Neural cell (in vitro differentiated cells): ENCODE results near the gene SERPINA9.

Experiments
- EP300 ChIP-seq: fragments of 450-650 bp; conservative IDR thresholded peaks from 2 replicates; pipeline ENCODE4 v1.6.1; 2014; ENCODE audit warnings: antibody characterized with exemption, mild to moderate bottlenecking, moderate library complexity; ENCODE audit not compliant: poor library complexity, severe bottlenecking
- EZH2 ChIP-seq: fragments of 200-600, 300-800 bp; shearing (Covaris generic), sonication (generic); IDR thresholded peaks from 2 replicates; pipeline ENCODE4 v1.6.1; 2014; ENCODE audit warnings: antibody characterized with exemption, low read length, borderline replicate concordance, mild to moderate bottlenecking; ENCODE audit not compliant: insufficient read depth, poor library complexity, severe bottlenecking
- MXI1 ChIP-seq: fragments of 450-650 bp; conservative IDR thresholded peaks from 2 replicates; pipeline ENCODE4 v1.6.1; 2014; ENCODE audit warnings: antibody characterized with exemption, mild to moderate bottlenecking; ENCODE audit not compliant: poor library complexity, severe bottlenecking
- POLR2AphosphoS5 ChIP-seq: IDR thresholded peaks from 2 replicates; pipeline ENCODE4 v1.6.1; 2012
- RAD21 ChIP-seq: fragments of 450-650 bp; conservative IDR thresholded peaks from 2 replicates; pipeline ENCODE4 v1.6.1; 2014; ENCODE audit warnings: antibody characterized with exemption, mild to moderate bottlenecking, moderate library complexity
- TF ChIP-seq, protein P1 (sequence below): IDR thresholded peaks from 2 replicates; pipeline ENCODE4 v1.6.1; 2012; ENCODE audit warnings: borderline replicate concordance
- TF ChIP-seq, protein P2 (sequence below): fragments of 450-650 bp; IDR thresholded peaks from 2 replicates; pipeline ENCODE4 v1.5.1; 2014; ENCODE audit warnings: antibody characterized with exemption, mild to moderate bottlenecking, moderate library complexity; ENCODE audit not compliant: poor library complexity, severe bottlenecking

DNA sequence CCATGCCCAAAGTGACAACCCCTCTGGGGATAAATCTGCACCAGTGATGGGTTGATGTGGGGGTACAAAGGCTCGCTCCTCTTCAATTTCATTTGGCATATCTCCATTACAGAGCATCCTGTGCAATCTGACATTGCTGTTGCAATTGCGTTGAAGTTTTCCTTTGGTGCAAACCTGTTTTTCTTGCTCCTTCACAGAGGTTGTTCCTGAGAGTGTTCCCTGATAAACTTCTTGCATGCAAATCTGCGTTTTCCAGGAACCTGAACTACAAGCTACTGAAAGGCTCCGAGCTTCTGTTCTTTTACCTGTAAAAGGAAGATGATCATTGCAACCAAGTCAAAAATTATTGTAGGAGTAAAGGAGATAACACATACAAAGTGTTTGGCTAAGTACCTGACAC, 49.5 kb downstream of the SERPINA9 start:
- TF ChIP-seq EZH2 = no peak
- TF ChIP-seq, protein P1, sequence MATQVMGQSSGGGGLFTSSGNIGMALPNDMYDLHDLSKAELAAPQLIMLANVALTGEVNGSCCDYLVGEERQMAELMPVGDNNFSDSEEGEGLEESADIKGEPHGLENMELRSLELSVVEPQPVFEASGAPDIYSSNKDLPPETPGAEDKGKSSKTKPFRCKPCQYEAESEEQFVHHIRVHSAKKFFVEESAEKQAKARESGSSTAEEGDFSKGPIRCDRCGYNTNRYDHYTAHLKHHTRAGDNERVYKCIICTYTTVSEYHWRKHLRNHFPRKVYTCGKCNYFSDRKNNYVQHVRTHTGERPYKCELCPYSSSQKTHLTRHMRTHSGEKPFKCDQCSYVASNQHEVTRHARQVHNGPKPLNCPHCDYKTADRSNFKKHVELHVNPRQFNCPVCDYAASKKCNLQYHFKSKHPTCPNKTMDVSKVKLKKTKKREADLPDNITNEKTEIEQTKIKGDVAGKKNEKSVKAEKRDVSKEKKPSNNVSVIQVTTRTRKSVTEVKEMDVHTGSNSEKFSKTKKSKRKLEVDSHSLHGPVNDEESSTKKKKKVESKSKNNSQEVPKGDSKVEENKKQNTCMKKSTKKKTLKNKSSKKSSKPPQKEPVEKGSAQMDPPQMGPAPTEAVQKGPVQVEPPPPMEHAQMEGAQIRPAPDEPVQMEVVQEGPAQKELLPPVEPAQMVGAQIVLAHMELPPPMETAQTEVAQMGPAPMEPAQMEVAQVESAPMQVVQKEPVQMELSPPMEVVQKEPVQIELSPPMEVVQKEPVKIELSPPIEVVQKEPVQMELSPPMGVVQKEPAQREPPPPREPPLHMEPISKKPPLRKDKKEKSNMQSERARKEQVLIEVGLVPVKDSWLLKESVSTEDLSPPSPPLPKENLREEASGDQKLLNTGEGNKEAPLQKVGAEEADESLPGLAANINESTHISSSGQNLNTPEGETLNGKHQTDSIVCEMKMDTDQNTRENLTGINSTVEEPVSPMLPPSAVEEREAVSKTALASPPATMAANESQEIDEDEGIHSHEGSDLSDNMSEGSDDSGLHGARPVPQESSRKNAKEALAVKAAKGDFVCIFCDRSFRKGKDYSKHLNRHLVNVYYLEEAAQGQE = no peak
- no peak for TF ChIP-seq MXI1
- no peak for TF ChIP-seq RAD21
- TF ChIP-seq, protein P2, sequence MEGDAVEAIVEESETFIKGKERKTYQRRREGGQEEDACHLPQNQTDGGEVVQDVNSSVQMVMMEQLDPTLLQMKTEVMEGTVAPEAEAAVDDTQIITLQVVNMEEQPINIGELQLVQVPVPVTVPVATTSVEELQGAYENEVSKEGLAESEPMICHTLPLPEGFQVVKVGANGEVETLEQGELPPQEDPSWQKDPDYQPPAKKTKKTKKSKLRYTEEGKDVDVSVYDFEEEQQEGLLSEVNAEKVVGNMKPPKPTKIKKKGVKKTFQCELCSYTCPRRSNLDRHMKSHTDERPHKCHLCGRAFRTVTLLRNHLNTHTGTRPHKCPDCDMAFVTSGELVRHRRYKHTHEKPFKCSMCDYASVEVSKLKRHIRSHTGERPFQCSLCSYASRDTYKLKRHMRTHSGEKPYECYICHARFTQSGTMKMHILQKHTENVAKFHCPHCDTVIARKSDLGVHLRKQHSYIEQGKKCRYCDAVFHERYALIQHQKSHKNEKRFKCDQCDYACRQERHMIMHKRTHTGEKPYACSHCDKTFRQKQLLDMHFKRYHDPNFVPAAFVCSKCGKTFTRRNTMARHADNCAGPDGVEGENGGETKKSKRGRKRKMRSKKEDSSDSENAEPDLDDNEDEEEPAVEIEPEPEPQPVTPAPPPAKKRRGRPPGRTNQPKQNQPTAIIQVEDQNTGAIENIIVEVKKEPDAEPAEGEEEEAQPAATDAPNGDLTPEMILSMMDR = no peak
- no peak for TF ChIP-seq POLR2AphosphoS5
- TF ChIP-seq EP300 = no peak
